Karpas-422 (cell line): Measurements from ENCODE around the gene CAPN7. TPM values are rescaled to one million over a fixed set of nuclear protein-coding genes. Genes with fewer than 3 reads are reported as not detected.

ENCODE experiments used
- DNase-seq: peaks from one replicate; pipeline ENCODE4 v3.0.0-alpha.2; 2015
- H2AFZ ChIP-seq: fragments of 200-600 bp; sonication (generic); 2 replicates; pipeline ENCODE4 v1.6.1; 2014; ENCODE audit warnings: antibody characterized with exemption, low read length, mixed read lengths
- H3K27ac ChIP-seq: fragments of 200-600 bp; sonication (generic); 2 replicates; pipeline ENCODE4 v1.5.1; 2014; ENCODE audit warnings: mild to moderate bottlenecking, low read length, moderate library complexity
- H3K27me3 ChIP-seq: fragments of 200-600 bp; sonication (generic); 2 replicates; pipeline ENCODE4 v1.6.1; 2014; ENCODE audit warnings: low read length, mixed read lengths
- H3K36me3 ChIP-seq: fragments of 200-600 bp; sonication (generic); 2 replicates; pipeline ENCODE4 v1.6.1; 2014; ENCODE audit warnings: low read length, mixed read lengths; ENCODE audit not compliant: insufficient read depth
- H3K4me1 ChIP-seq: fragments of 200-600 bp; sonication (generic); 2 replicates; pipeline ENCODE4 v1.6.1; 2014; ENCODE audit warnings: mild to moderate bottlenecking, low read length, mixed read lengths
- H3K4me2 ChIP-seq: fragments of 200-600 bp; sonication (generic); 2 replicates; pipeline ENCODE4 v1.6.1; 2014; ENCODE audit warnings: low read length, low read depth, mild to moderate bottlenecking; ENCODE audit not compliant: poor library complexity, severe bottlenecking
- H3K4me3 ChIP-seq: fragments of 200-600 bp; sonication (generic); 2 replicates; pipeline ENCODE4 v1.5.1; 2014; ENCODE audit warnings: mild to moderate bottlenecking, antibody characterized with exemption, low read length, mixed read lengths
- H3K79me2 ChIP-seq: fragments of 200-600 bp; sonication (generic); 2 replicates; pipeline ENCODE4 v1.6.1; 2014; ENCODE audit warnings: mild to moderate bottlenecking, low read length, mixed read lengths
- H3K9ac ChIP-seq: fragments of 200-600 bp; sonication (generic); 2 replicates; pipeline ENCODE4 v1.6.0; 2014; ENCODE audit warnings: low read length
- H3K9me2 ChIP-seq: fragments of 200-600 bp; sonication (generic), shearing (Covaris generic); replicated peaks from 2 replicates; pipeline ENCODE4 v1.6.0; 2014; ENCODE audit warnings: mild to moderate bottlenecking, low read length, moderate library complexity; ENCODE audit not compliant: insufficient read depth
- H3K9me3 ChIP-seq: fragments of 300-700, 200-600 bp; sonication (generic); 2 replicates; pipeline ENCODE4 v1.6.1; 2014; ENCODE audit warnings: low read length, mixed read lengths
- H4K20me1 ChIP-seq: fragments of 200-600 bp; sonication (generic); 2 replicates; pipeline ENCODE4 v1.6.1; 2014; ENCODE audit warnings: mild to moderate bottlenecking, antibody characterized with exemption, low read length, low read depth; ENCODE audit not compliant: insufficient read depth
- total RNA-seq: library from RNA; depleted of rRNA; stranded (reverse); fragments of >200 nt; shearing (Covaris generic); gene quantifications from 2 replicates; pipeline ENCODE4 v1.2.3, GENCODE V29; 2014; ENCODE audit warnings: low replicate concordance

The CAPN7 gene
- total RNA-seq, 1 experiment from 2014 or later, result 36.5 TPM

DNA sequence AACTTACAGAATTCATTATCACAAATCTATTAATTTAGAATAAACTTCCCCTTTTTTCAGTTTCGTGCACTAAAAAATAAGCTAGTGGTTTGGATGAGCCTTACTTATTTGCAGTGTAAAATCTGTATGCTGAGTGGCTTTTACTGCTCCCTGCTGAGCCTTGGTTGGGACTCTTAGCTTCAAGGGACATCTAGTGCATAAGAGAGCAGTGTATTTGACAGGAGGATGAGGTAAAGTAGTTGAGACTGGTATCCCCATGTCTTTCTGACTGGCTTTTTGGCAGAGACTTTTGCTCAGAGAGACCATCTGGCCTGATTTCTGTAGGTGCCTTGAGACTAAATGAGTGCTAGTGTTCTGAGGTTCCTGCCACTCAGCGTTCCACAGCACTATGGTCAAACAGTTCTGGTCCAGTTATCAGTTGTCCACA, 11.8 kb downstream of the CAPN7 start:
- no peaks in the 10 kb centered on the region for H3K27me3 ChIP-seq
- H3K79me2 ChIP-seq, result peaks cover 46% of the 10 kb centered on the region
- no peaks in the 10 kb centered on the region for H4K20me1 ChIP-seq
- peak; percentile 71 for DNase-seq
- H3K9ac ChIP-seq, result no peak overlapping the region
- H2AFZ ChIP-seq, result no peak overlapping the region
- H3K4me3 ChIP-seq, result no peak overlapping the region
- H3K4me1 ChIP-seq, result peaks cover 34% of the 10 kb centered on the region
- peaks cover 58% of the 10 kb centered on the region for H3K36me3 ChIP-seq
- H3K27ac ChIP-seq, result peak overlapping the region; percentile 74
- no peaks in the 10 kb centered on the region for H3K9me2 ChIP-seq
- no peaks in the 10 kb centered on the region for H3K9me3 ChIP-seq
- peak overlapping the region; percentile 72 for H3K4me2 ChIP-seq

DNA sequence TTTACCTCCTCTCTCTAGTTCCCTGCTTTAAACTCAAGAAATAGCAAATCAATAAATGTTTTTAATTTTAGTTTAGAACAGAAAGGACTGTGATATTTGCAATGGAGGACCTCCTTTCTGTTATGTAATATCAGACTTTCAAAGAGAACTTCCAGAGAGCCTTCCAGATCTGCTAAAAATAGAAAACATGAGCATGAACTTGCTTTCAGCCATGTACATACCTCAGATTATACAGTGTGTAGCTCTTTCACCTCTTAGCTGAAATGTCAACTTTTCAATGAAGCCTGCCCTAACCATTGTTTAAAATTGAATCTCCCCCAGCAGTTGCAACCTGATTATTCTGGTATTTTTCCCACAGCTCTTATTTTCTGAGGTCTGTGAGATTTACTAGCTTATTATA, 12.6 kb downstream of the CAPN7 start:
- Histone ChIP-seq H4K20me1 (no peaks in the 10 kb centered on the region), H3K9me3 (no peaks in the 10 kb centered on the region), H2AFZ (no peak overlapping the region), H3K4me2 (no peak overlapping the region), H3K4me3 (no peak overlapping the region), H3K9ac (no peak overlapping the region), H3K9me2 (no peaks in the 10 kb centered on the region), H3K36me3 (peaks cover 60% of the 10 kb centered on the region), H3K4me1 (peaks cover 34% of the 10 kb centered on the region), H3K27ac (peak overlapping the region; percentile 74; the same call in 1 of the 2 replicates), H3K27me3 (no peaks in the 10 kb centered on the region), H3K79me2 (peaks cover 40% of the 10 kb centered on the region)
- no peak for DNase-seq

DNA sequence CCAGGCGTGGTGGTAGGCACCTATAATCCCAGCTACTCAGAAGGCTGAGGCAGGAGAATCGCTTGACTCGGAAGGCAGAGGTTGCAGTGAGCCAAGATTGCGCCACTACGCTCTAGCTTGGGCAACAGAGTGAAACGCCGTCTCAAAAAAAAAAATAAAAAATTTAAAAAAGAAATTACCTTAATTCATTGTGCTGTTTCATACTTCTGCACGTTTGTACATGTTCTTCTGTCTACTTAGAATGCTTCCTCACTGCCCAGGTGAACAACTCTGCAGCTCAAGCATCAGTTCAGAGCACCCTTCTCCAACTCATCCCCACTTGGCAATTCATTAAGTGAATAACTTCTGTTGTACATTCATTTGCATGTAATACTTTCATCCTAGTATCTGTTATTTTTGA, 14.0 kb downstream of the CAPN7 start:
- Histone ChIP-seq H2AFZ (no peak overlapping the region), H3K9me2 (no peaks in the 10 kb centered on the region), H3K4me1 (peaks cover 34% of the 10 kb centered on the region), H4K20me1 (no peaks in the 10 kb centered on the region), H3K9me3 (no peaks in the 10 kb centered on the region), H3K27me3 (no peaks in the 10 kb centered on the region), H3K36me3 (peaks cover 57% of the 10 kb centered on the region), H3K79me2 (peaks cover 32% of the 10 kb centered on the region), H3K27ac (no peak overlapping the region), H3K9ac (no peak overlapping the region), H3K4me3 (no peak overlapping the region), H3K4me2 (no peak overlapping the region)
- no peak for DNase-seq

DNA sequence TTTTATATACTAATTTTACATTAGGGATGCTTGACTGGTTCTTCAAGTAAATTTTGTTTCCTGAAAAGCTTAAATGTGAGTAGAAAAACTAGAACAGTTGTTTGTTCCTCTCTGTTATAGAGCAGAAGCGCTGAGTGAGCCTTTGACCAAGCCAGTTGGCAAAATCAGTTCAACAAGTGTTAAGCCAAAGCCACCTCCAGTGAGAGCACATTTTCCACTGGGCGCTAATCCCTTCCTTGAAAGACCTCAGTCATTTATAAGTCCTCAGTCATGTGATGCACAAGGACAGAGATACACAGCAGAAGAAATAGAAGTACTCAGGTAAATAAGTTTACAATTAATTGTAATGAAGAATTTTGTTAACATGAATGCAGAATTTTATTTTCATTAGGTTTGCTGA, 14.6 kb downstream of the CAPN7 start:
- no peaks in the 10 kb centered on the region for H3K9me3 ChIP-seq
- H3K79me2 ChIP-seq, result peaks cover 26% of the 10 kb centered on the region
- no peaks in the 10 kb centered on the region for H3K27me3 ChIP-seq
- peaks cover 51% of the 10 kb centered on the region for H3K36me3 ChIP-seq
- no peak overlapping the region for H3K27ac ChIP-seq
- H4K20me1 ChIP-seq, result no peaks in the 10 kb centered on the region
- no peak overlapping the region for H3K9ac ChIP-seq
- no peak for DNase-seq
- H3K4me2 ChIP-seq, result no peak overlapping the region
- no peaks in the 10 kb centered on the region for H3K9me2 ChIP-seq
- no peak overlapping the region for H3K4me3 ChIP-seq
- no peak overlapping the region for H2AFZ ChIP-seq
- H3K4me1 ChIP-seq, result peaks cover 30% of the 10 kb centered on the region

DNA sequence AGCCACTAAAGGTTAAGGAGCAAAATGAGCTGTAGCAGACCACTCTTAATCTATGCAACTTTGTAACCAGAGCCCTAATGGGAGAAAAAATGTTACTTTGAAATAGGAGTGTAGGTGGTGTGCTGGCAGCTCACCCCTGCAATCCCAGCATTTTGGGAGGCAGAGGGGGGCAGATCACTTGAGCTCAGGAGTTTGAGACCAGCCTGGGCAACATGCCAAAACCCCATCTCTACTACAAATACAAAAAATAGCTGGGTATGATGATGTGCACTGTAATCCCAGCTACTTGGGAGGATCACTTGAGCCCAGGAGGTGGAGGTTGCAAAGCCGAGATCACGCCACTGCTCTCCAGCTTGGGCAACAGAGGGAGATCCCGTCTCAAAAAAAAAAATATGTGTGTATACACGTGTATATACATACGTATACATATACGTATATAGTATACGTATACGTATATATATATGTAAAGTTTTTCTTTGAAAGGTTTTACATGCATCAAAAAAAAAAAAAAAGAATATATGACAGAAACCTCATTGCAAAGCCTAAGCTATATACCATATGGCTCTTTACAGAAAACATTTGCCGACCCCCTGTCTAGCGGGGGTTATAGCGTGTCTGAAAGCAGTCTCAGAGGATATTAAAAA, 15.7 kb downstream of the CAPN7 start:
- peaks cover 18% of the 10 kb centered on the region for H3K79me2 ChIP-seq
- no peak overlapping the region for H3K27ac ChIP-seq
- peaks cover 26% of the 10 kb centered on the region for H3K4me1 ChIP-seq
- no peak for DNase-seq
- H3K4me2 ChIP-seq, result no peak overlapping the region
- peaks cover 46% of the 10 kb centered on the region for H3K36me3 ChIP-seq
- H3K9ac ChIP-seq, result no peak overlapping the region
- H3K9me2 ChIP-seq, result no peaks in the 10 kb centered on the region
- no peaks in the 10 kb centered on the region for H3K27me3 ChIP-seq
- no peaks in the 10 kb centered on the region for H3K9me3 ChIP-seq
- H3K4me3 ChIP-seq, result no peak overlapping the region
- no peaks in the 10 kb centered on the region for H4K20me1 ChIP-seq
- no peak overlapping the region for H2AFZ ChIP-seq

DNA sequence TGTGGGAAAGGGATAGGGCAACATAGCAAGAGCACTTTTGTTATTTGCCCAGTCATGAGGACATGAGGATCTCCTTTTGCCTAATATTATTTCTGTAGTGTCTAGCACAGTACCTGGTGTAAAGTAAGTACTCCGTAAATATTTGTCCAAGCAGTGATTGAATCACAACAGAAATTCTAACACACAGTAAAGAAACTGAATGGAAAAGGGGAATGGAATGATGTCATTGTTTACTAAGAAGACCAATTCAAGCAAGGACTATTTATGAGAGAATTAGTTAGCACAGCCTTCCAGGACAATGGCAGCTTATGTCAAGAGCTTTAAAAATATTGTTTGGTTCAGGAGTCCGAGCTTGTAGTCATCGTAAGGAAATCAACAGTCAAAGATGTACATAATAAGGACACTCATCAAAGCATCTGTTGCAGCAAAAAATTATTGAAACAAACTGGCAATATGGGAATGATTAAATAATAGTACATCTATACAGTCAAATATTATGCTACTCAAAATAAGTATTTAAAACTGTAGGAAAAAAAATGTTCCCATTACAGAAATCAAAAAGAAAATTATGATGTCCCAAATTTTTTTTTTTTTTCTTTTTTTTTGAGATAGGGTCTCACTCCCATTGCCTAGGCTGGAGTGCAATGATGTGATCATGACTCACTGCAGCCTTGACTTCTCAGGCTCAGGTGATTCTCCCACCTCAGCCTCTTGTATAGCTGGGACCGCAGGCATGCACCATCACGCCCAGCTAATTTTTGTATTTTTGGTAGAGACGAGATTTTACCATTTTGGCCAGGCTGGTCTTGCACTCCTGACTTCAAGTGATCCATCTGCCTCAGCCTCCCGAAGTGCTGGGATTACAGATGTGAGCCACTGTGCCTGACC, 17.9 kb downstream of the CAPN7 start:
- peaks cover 36% of the 10 kb centered on the region for H3K36me3 ChIP-seq

DNA sequence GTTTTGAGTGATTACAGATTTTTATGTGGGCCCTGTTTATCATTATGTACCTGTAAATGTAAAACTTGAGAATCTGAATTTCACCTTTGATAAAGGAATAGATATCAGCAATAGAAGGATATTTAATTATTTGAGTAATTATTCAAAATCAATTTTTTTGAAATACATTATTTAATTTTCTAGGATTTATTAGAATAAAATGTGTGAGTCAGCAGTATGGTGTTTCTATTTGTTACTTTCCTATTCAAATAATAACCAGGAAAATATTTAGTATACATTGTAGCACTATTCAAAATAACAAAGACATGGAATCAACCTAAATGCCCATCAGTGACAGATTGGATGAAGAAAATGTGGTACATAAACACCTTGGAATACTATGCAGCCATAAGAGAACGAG, 22.1 kb downstream of the CAPN7 start:
- Histone ChIP-seq H3K9me2 (no peaks in the 10 kb centered on the region), H3K9ac (no peak overlapping the region), H3K4me2 (no peak overlapping the region), H4K20me1 (no peaks in the 10 kb centered on the region), H2AFZ (no peak overlapping the region), H3K36me3 (peaks cover 46% of the 10 kb centered on the region; the same call in 1 of the 2 replicates), H3K9me3 (no peaks in the 10 kb centered on the region), H3K27me3 (no peaks in the 10 kb centered on the region), H3K79me2 (peaks cover 3% of the 10 kb centered on the region; the same call in 1 of the 2 replicates), H3K4me1 (peaks cover 18% of the 10 kb centered on the region), H3K27ac (no peak overlapping the region), H3K4me3 (no peak overlapping the region)
- no peak for DNase-seq

More for the DNA sequence above, 17.9 kb downstream of the CAPN7 start:
- no peak overlapping the region for H3K27ac ChIP-seq
- H4K20me1 ChIP-seq, result no peaks in the 10 kb centered on the region
- H3K4me3 ChIP-seq, result no peak overlapping the region
- no peak overlapping the region for H3K4me2 ChIP-seq
- H3K79me2 ChIP-seq, result peaks cover 11% of the 10 kb centered on the region
- no peaks in the 10 kb centered on the region for H3K27me3 ChIP-seq
- H3K9me3 ChIP-seq, result no peaks in the 10 kb centered on the region
- H3K9ac ChIP-seq, result no peak overlapping the region
- H2AFZ ChIP-seq, result no peak overlapping the region
- H3K4me1 ChIP-seq, result peaks cover 13% of the 10 kb centered on the region
- DNase-seq, result no peak
- no peaks in the 10 kb centered on the region for H3K9me2 ChIP-seq

DNA sequence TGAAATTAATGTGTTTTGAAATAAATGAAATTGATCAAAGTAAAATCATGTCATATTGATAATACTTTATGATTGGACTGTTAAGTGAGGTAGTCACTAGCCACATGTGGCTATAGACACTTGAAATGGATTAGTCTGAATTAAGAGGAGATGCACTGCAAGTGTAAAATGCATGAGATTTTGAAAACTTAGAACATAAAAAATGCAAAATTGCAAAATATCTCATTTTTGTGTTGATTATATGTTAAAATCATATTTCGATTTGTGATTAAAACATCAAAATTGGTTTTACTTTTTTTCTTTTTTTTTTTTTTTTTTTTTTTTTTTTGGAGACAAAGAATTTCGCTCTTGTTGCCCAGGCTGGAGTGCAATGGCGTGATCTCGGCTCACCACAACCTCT, 23.2 kb downstream of the CAPN7 start:
- Histone ChIP-seq H4K20me1 (no peaks in the 10 kb centered on the region), H3K79me2 (peaks cover 3% of the 10 kb centered on the region; the same call in 1 of the 2 replicates), H3K36me3 (peaks cover 45% of the 10 kb centered on the region; the same call in 1 of the 2 replicates), H2AFZ (no peak overlapping the region), H3K27ac (no peak overlapping the region), H3K9me2 (no peaks in the 10 kb centered on the region), H3K4me1 (peaks cover 19% of the 10 kb centered on the region), H3K9me3 (no peaks in the 10 kb centered on the region), H3K9ac (no peak overlapping the region), H3K27me3 (no peaks in the 10 kb centered on the region), H3K4me3 (no peak overlapping the region), H3K4me2 (no peak overlapping the region)
- no peak for DNase-seq
